ENCODE results near the gene IWS1. TPM values are rescaled to one million over a fixed set of nuclear protein-coding genes. Genes with fewer than 3 reads are reported as not detected.

The IWS1 gene
- total and polyA plus RNA-seq, 10 donors = 18.8 to 59.7 (median 43.3) TPM

DNA sequence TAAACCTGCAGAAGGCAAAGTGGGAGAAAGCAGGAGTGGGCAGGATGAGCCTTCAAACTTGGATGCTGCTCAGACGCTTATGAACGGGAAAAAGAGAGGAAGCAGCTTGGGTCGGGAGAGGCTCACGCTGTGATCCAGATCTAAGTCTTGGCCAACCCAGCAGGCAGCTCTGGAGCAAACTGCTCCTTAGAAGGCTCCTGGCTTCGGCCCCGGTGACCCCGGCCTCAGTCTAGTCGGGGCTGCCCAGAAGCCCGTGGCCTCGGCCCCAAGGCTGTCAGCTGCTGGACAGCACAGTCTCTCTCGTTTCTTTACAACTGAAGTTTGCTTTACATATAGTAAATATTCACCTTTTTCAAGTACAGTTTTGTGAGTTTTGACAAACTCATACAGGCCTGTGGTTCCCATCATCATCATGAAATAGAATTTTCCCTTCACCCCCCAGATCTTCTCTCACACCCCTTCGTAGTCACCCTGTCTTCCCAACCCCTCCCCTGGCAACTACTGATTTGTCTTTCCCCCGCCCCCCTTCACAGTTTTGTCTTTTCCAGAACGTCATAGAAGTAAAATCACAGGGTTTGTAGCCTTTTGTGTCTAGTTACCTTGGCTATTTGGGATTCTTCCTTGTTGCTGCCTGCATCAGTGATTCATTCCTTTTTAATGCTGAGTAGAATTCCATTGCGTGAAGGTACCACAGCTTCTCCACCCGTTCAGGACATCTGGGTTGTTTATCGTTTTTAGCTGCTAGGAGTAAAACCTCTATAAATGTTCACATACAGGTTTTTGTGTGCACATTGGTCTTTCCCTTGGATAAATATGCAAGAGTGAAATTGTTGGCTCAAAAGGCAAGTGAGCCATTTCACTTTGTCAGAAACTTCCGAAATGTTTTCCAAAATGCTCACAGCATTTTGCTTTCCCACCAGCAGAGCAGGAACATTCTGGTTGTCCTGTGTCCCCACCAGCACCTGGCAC is 44.3 kb upstream of the IWS1 start:
- H3K4me1 ChIP-seq = peaks cover 0 to 15% (median 7%) of the 10 kb centered on the region in 6 donors
- TF ChIP-seq, protein P1, sequence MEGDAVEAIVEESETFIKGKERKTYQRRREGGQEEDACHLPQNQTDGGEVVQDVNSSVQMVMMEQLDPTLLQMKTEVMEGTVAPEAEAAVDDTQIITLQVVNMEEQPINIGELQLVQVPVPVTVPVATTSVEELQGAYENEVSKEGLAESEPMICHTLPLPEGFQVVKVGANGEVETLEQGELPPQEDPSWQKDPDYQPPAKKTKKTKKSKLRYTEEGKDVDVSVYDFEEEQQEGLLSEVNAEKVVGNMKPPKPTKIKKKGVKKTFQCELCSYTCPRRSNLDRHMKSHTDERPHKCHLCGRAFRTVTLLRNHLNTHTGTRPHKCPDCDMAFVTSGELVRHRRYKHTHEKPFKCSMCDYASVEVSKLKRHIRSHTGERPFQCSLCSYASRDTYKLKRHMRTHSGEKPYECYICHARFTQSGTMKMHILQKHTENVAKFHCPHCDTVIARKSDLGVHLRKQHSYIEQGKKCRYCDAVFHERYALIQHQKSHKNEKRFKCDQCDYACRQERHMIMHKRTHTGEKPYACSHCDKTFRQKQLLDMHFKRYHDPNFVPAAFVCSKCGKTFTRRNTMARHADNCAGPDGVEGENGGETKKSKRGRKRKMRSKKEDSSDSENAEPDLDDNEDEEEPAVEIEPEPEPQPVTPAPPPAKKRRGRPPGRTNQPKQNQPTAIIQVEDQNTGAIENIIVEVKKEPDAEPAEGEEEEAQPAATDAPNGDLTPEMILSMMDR (IDR thresholded peaks at IDR 0.05 in 8 of 11, conservative IDR thresholded peaks at IDR 0.05 in 3 of 11) = no peak
- TF ChIP-seq POLR2A (IDR thresholded peaks at IDR 0.05) (no peak), POLR2AphosphoS5 (IDR thresholded peaks at IDR 0.05) (no peak)
- no peaks in the 10 kb centered on the region for H3K9me3 ChIP-seq
- peak; percentile 67 for DNase-seq
- H3K36me3 ChIP-seq = no peaks in the 10 kb centered on the region
- H3K4me3 ChIP-seq = no peak overlapping the region
- no peak overlapping the region for H3K27ac ChIP-seq
- H3K27me3 ChIP-seq (replicated peaks in 1 of 7) = no peaks in the 10 kb centered on the region
- intact Hi-C loops (cut with DNase I; ENCODE audit: low total_unique reads) = no loop called here
- 63 to 79% (median 77%) methylated on average over 18 of the region's 18 CpGs for WGBS, 5 donors

DNA sequence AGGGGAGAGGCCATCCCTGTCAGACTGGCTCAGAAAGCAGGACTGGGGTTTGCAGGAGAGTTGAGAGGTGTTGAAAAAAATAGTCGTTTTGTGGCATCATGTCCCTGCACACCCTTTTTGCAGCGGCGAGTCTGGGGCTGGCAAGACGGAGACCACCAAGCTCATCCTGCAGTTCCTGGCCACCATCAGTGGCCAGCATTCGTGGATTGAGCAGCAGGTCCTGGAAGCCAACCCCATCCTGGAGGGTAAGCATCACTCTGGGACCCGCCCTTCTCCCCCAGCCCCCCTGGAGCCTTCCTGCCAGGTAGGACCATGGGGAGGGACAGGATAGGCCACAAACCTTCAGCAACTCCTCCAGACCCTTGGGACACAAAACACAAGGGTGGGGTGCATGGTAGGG is 43.4 kb upstream of the IWS1 start:
- intact Hi-C loops (cut with DNase I; ENCODE audit: low total_unique reads) = no loop called here
- no peak overlapping the region for H3K4me3 ChIP-seq
- H3K36me3 ChIP-seq = no peaks in the 10 kb centered on the region
- peaks cover 0 to 6% (median under 1%) of the 10 kb centered on the region in 6 donors for H3K4me1 ChIP-seq
- no peaks in the 10 kb centered on the region for H3K9me3 ChIP-seq
- H3K27me3 ChIP-seq (replicated peaks in 1 of 7) = no peaks in the 10 kb centered on the region
- no peak for TF ChIP-seq POLR2AphosphoS5 (IDR thresholded peaks at IDR 0.05)
- TF ChIP-seq POLR2A (IDR thresholded peaks at IDR 0.05) = no peak
- TF ChIP-seq, protein P1 (IDR thresholded peaks at IDR 0.05 in 8 of 11, conservative IDR thresholded peaks at IDR 0.05 in 3 of 11) = no peak
- peak; percentile 43 for DNase-seq
- 81 to 93% (median 86%) methylated on average over 5 to 6 of the region's 6 CpGs for WGBS, 5 donors
- H3K27ac ChIP-seq = no peak overlapping the region

DNA sequence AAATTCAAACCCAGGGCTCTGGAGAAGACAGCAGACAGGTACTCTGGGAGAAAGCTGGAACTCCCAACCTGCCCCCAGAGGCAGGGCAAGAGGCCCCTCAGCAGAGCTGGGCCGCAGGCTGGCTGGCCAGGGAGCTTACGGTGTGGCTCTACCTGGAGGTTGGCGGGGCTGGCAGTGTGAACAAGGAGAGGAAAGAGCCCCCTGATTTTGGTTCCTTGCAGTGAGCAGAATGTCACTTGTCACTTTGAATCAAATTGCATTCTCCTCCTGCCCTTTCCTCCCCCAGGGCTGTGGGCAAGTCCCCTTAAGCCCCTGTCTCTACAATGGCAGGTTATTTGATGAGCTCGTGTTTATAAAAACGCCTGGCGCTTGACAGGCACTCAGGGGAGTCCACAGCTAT is 41.8 kb upstream of the IWS1 start:
- 86 to 96% (median 93%) methylated on average over 4 to 6 of the region's 6 CpGs for WGBS, 5 donors
- Histone ChIP-seq H3K4me1 (peaks cover 0 to 16% (median 3%) of the 10 kb centered on the region in 6 donors), H3K4me3 (no peak overlapping the region), H3K9me3 (no peaks in the 10 kb centered on the region), H3K27me3 (replicated peaks in 1 of 7) (no peaks in the 10 kb centered on the region), H3K27ac (no peak overlapping the region), H3K36me3 (no peaks in the 10 kb centered on the region)
- TF ChIP-seq, protein P1 (IDR thresholded peaks at IDR 0.05 in 8 of 11, conservative IDR thresholded peaks at IDR 0.05 in 3 of 11) = no peak
- TF ChIP-seq POLR2AphosphoS5 (IDR thresholded peaks at IDR 0.05) = no peak
- TF ChIP-seq POLR2A (IDR thresholded peaks at IDR 0.05) = no peak
- intact Hi-C loops (cut with DNase I; ENCODE audit: low total_unique reads) = no loop called here
- peak; percentile 15 for DNase-seq

DNA sequence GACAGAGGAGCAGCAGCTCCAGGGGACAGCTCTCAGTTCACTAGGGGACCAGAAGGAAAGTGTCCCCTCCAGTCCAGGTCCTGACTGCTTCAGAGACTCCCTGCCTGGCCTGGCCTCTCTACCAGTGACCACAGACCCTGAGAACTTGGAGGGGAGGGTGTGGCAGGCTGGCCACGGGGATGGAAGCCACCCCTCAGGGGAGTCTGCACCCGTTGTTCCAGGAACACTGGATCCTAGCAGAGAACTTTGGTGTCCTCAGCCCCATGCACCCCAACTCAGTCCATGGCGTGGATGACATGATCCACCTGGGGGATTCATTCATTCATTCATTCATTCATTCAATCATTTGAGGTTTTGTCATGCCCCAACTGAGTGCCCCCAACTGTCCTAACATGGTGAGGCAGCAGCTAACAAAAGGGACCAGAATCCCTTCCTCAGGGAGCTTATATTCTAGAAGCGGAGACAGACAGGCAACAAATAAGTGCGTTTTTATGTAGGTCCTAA is 41.1 kb upstream of the IWS1 start:
- intact Hi-C loops (cut with DNase I; ENCODE audit: low total_unique reads) = no loop called here
- TF ChIP-seq POLR2AphosphoS5 (IDR thresholded peaks at IDR 0.05) (no peak), POLR2A (IDR thresholded peaks at IDR 0.05) (no peak)
- TF ChIP-seq, protein P1 (IDR thresholded peaks at IDR 0.05 in 8 of 11, conservative IDR thresholded peaks at IDR 0.05 in 3 of 11) = no peak
- no peak overlapping the region for H3K4me3 ChIP-seq
- WGBS, 5 donors = 79 to 93% (median 88%) methylated on average over 3 to 5 of the region's 5 CpGs
- no peak for DNase-seq
- no peaks in the 10 kb centered on the region for H3K36me3 ChIP-seq
- peaks cover 0 to 21% (median 5%) of the 10 kb centered on the region in 6 donors for H3K4me1 ChIP-seq
- H3K27ac ChIP-seq = no peak overlapping the region
- H3K9me3 ChIP-seq = no peaks in the 10 kb centered on the region
- H3K27me3 ChIP-seq (replicated peaks in 1 of 7) = no peaks in the 10 kb centered on the region
